Keratinocyte (primary cell): ENCODE results near the gene MC4R. TPM values are rescaled to one million over a fixed set of nuclear protein-coding genes. Genes with fewer than 3 reads are reported as not detected.

Source experiments
- DNase-seq: peaks from one replicate; pipeline ENCODE4 v3.0.0-alpha.2; 2011; ENCODE audit warnings: low read depth, missing footprints, low spot score
- FAIRE-seq: peaks from 2 replicates; lab custom pipeline; 2011; peaks lifted over from hg19 to GRCh38; lab: Jason Lieb, UNC
- H2AFZ ChIP-seq: 2 replicates; pipeline ENCODE4 v1.6.0; 2012; ENCODE audit warnings: low read length, control low read depth, inconsistent platforms; ENCODE audit not compliant: control insufficient read depth
- H3K27ac ChIP-seq: 2 replicates; pipeline ENCODE4 v1.5.1; 2011; ENCODE audit warnings: low read length; ENCODE audit not compliant: control insufficient read depth, insufficient read depth
- H3K27me3 ChIP-seq: 3 replicates; pipeline ENCODE4 v1.6.0; 2011; ENCODE audit warnings: low read length; ENCODE audit not compliant: control insufficient read depth, insufficient read depth; ENCODE audit errors: extremely low read depth
- H3K36me3 ChIP-seq, 2 experiments: 2 replicates in 1 of 2; 3 replicates in 1 of 2; pipeline ENCODE4 v1.5.1; 2011; ENCODE audit warnings: low read length in 2 of 2, mild to moderate bottlenecking in 1 of 2; ENCODE audit not compliant: control insufficient read depth in 2 of 2, insufficient read depth in 2 of 2; ENCODE audit errors: extremely low read depth in 1 of 2
- H3K4me1 ChIP-seq: 3 replicates; pipeline ENCODE4 v1.5.1; 2011; ENCODE audit warnings: low read length; ENCODE audit not compliant: control insufficient read depth, insufficient read depth; ENCODE audit errors: extremely low read depth
- H3K4me2 ChIP-seq: 3 replicates; pipeline ENCODE4 v1.6.0; 2011; ENCODE audit warnings: low read depth, low read length; ENCODE audit not compliant: control insufficient read depth, insufficient read depth; ENCODE audit errors: extremely low read depth
- H3K4me3 ChIP-seq, 3 experiments: fragments of 200-600 bp in 1 of 3; sonication (generic) in 1 of 3; 2 replicates in 2 of 3; 3 replicates in 1 of 3; pipeline ENCODE4 v1.5.1; 2011 to 2016; ENCODE audit warnings: low read length in 3 of 3, mild to moderate bottlenecking in 3 of 3, control low read depth in 2 of 3, inconsistent platforms in 1 of 3, low read depth in 1 of 3, mixed read lengths in 1 of 3, mixed run types in 1 of 3, moderate library complexity in 1 of 3; ENCODE audit not compliant: control insufficient read depth in 2 of 3, insufficient read depth in 2 of 3; ENCODE audit errors: extremely low read depth in 1 of 3
- H3K79me2 ChIP-seq: 2 replicates; pipeline ENCODE4 v1.6.0; 2012; ENCODE audit warnings: low read length; ENCODE audit not compliant: control insufficient read depth, insufficient read depth
- H3K9ac ChIP-seq: 3 replicates; pipeline ENCODE4 v1.6.0; 2011; ENCODE audit warnings: low read length; ENCODE audit not compliant: control insufficient read depth, insufficient read depth; ENCODE audit errors: extremely low read depth
- H3K9me1 ChIP-seq: 3 replicates; pipeline ENCODE4 v1.6.0; 2011; ENCODE audit warnings: low read length; ENCODE audit not compliant: control insufficient read depth, insufficient read depth; ENCODE audit errors: extremely low read depth
- H3K9me3 ChIP-seq: 2 replicates; pipeline ENCODE4 v1.5.1; 2012; ENCODE audit warnings: low read depth, low read length; ENCODE audit not compliant: control insufficient read depth
- H4K20me1 ChIP-seq: 3 replicates; pipeline ENCODE4 v1.6.0; 2011; ENCODE audit warnings: low read length; ENCODE audit not compliant: control insufficient read depth, insufficient read depth; ENCODE audit errors: extremely low read depth
- CTCF ChIP-seq, 3 experiments: IDR thresholded peaks in 1 of 3; conservative IDR thresholded peaks in 1 of 3; optimal IDR thresholded peaks in 1 of 3; 2 replicates in 2 of 3; 3 replicates in 1 of 3; pipeline versions ENCODE3 to v1.5.1; 2011; ENCODE audit warnings: low read length in 3 of 3, mild to moderate bottlenecking in 3 of 3, moderate library complexity in 2 of 3, control low read depth in 1 of 3, inconsistent platforms in 1 of 3; ENCODE audit not compliant: insufficient read depth in 2 of 3; ENCODE audit errors: extremely low read depth in 1 of 3
- EZH2 ChIP-seq: IDR thresholded peaks from one replicate; pipeline ENCODE4 v1.6.1; 2012; ENCODE audit warnings: inconsistent platforms, mild to moderate bottlenecking, low read length, moderate library complexity
- dilution Hi-C: fragments of 300-500 bp; cut with MboI; formaldehyde crosslinking; loops from one replicate; pipeline ENCODE4 v1.7.0; 2020; ENCODE audit warnings: low sequenced_read_pairs; ENCODE audit not compliant: extremely low pct_ligation_motif_present
- polyA plus RNA-seq, 5 experiments: library from polyadenylated mRNA; depleted of rRNA in 3 of 5; stranded (reverse) in 3 of 5; stranded (forward) in 1 of 5; unstranded in 1 of 5; fragments of >200 nt; gene quantifications; 1 replicate in 1 of 5; 2 replicates in 3 of 5; 3 replicates in 1 of 5; pipeline versions ENCODE4 v1.2.1 to v1.2.3, GENCODE V29; 2011 to 2012; ENCODE audit warnings: missing spikeins in 2 of 5, low read depth in 1 of 5, low replicate concordance in 1 of 5

MC4R gene
- polyA plus RNA-seq, 1 donor (not counting 4 experiments of a cell fraction or from before 2014, with no cell fraction given), result 0.03 TPM

- no peaks in the 10 kb centered on the region for H3K9me1 ChIP-seq
- no peak overlapping the region for H3K27ac ChIP-seq
- H3K27me3 ChIP-seq, result no peaks in the 10 kb centered on the region
- no peak overlapping the region for H2AFZ ChIP-seq
- no peak overlapping the region for H3K9ac ChIP-seq
- no peak for FAIRE-seq
- no peaks in the 10 kb centered on the region for H3K79me2 ChIP-seq
- H3K9me3 ChIP-seq, result no peaks in the 10 kb centered on the region
- no peaks in the 10 kb centered on the region for H4K20me1 ChIP-seq
- DNase-seq, result no peak
- H3K36me3 ChIP-seq, result no peaks in the 10 kb centered on the region
- TF ChIP-seq CTCF (optimal IDR thresholded peaks at IDR 0.05 in 1 of 3, IDR thresholded peaks at IDR 0.05 in 1 of 3, conservative IDR thresholded peaks at IDR 0.05 in 1 of 3; ENCODE audit: extremely low read depth in 1 of 3, insufficient read depth in 2 of 3, low read length in 3 of 3) (no peak), EZH2 (no peak)
- H3K4me1 ChIP-seq, result no peaks in the 10 kb centered on the region
- no peak overlapping the region for H3K4me3 ChIP-seq
- dilution Hi-C loops, result no loop called here
- H3K4me2 ChIP-seq, result no peak overlapping the region
Measured at GRCh38 chr18:60350941-60351340, 21.6 kb downstream of the MC4R start.

- dilution Hi-C loops, result no loop called here
- no peaks in the 10 kb centered on the region for H3K9me1 ChIP-seq
- H3K27me3 ChIP-seq, result no peaks in the 10 kb centered on the region
- no peaks in the 10 kb centered on the region for H3K4me1 ChIP-seq
- FAIRE-seq (no peak), DNase-seq (no peak)
- H3K9ac ChIP-seq, result no peak overlapping the region
- no peaks in the 10 kb centered on the region for H3K9me3 ChIP-seq
- H2AFZ ChIP-seq, result no peak overlapping the region
- H4K20me1 ChIP-seq, result no peaks in the 10 kb centered on the region
- TF ChIP-seq EZH2 (no peak), CTCF (optimal IDR thresholded peaks at IDR 0.05 in 1 of 3, IDR thresholded peaks at IDR 0.05 in 1 of 3, conservative IDR thresholded peaks at IDR 0.05 in 1 of 3; ENCODE audit: extremely low read depth in 1 of 3, insufficient read depth in 2 of 3, low read length in 3 of 3) (no peak)
- H3K27ac ChIP-seq, result no peak overlapping the region
- H3K36me3 ChIP-seq, result no peaks in the 10 kb centered on the region
- H3K4me3 ChIP-seq, result no peak overlapping the region
- no peak overlapping the region for H3K4me2 ChIP-seq
- no peaks in the 10 kb centered on the region for H3K79me2 ChIP-seq
Measured at GRCh38 chr18:60350150-60350549, 22.4 kb downstream of the MC4R start.
